ENCODE measurements around the gene FIGNL1.

DNA sequence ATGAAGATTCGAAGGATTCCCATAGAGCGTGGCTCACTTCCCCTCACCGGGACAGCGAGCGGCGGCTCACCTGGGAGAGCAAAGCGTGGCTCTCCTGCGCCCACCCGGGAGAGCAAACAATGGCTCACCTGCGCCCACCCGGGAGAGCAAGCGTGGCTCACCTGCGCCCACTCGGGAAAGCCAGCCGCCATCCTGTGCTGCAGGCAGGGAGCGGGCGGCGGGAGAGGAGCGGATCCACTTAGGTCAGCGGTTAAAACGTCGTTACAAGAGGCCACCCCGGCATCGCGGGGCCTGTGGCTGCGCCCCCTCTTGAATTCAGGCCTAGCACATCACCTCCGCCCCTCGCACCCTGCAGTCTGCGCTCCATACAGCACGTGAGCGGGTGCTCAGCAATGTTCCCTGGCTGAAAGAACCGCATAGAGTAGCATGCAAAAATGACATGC is 461 bp upstream of the FIGNL1 start:
- TF ChIP-seq RAD21 (IDR thresholded peaks at IDR 0.05; ENCODE audit: low read depth) (no peak), SP1 (IDR thresholded peaks at IDR 0.05; ENCODE audit: low read depth) (no peak)

All from HCT116 (cell line).